Measurements from ENCODE around the gene GFY.
A peak's percentile ranks its signal among the peaks of the same experiment; 100 is the strongest.

GFY gene, protein sequence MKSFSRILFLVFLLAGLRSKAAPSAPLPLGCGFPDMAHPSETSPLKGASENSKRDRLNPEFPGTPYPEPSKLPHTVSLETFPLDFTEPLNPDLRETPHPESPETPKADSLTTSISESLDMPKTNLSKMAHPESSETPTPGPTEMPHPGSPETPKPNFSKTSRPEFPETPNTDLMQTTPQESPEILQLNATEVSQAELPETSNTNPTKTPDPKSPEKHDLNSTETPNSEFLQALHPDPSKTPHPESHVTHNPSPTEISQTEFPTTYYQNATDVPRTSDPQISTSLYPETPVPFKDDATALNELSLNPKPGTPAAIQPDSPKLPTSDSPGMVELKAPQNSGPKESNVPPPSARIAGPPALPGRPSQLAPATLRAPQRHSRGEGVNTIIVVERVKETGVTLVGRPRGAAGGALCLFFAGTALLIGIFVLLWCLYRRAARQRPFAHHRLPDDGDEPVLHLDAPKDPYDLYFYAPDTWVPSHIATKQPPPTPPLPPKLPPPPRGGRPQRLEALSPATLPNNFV

GRCh38 chr19:49425178-49425577 is at the start of gene GFY:
TSS of gene GFY (plus strand) at chr19:49425388. CDS start at chr19:49426431, 1,043 bp downstream.
- no peak for DNase-seq

GRCh38 chr19:49378512-49378911 is 46.7 kb upstream of the GFY start:
- DNase-seq = no peak

DNA sequence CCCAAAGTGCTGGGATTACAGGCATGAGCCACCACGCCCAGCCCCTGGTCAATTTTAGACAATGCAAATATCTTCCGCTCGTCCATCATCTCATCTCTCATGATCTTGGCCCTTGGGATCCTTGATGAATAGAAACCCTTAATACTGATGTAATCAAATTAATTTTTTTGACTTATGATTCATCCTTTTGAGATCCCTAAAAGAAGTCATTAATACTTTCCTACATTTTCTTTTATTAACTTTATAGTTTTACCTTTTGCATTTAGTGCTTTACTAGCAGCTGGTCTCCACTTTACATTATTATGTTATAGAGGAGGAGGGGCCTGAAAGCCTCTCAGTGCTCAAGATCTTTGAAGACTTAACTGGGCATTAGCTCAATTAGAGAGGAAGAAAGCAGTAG is 44.8 kb upstream of the GFY start:
- DNase-seq = no peak

DNA sequence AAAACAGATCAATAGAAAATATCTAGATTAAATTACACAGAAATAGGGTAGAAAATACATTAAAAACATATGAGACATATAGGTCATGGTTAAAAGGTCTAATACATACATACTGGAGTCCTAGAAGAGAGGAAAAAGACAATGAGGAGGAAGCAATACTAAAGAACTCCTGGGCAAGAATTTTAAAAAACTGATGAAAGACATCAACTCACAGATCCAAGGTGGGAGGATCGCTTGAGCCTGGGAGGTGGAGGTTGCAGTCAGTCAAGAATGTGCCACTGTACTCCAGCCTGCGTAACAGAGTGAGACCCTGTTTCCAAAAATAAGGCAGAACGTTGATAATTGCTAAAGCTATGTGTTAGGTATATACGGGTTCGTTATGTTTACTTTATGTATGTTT is 42.5 kb upstream of the GFY start:
- no peak for DNase-seq

GRCh38 chr19:49383599-49383998 is 41.6 kb upstream of the GFY start:
- DNase-seq = no peak

DNA sequence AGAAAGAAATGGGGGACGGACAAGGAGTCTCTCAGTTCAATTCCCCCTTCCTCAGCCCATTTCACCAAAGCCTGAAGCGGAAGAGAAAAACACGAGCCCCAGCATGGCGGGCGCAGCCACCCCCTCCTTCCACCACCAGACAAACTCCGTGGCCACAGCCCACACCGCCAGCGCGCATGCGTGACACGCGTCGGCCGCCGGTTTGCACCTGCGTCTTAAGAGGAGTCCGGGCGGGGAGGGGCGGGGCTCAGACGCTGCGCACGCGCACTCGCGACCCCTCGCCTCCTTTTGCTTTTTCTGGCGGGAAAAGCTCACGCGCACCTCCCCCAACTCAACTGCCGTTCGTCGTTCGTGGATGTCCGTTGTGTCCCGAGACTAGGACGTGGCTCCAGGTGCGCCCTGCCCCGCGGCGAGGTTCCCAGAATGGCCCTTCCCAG is 37.2 kb upstream of the GFY start, which contains the start of gene KASH5:
TSS of gene KASH5 (plus strand) at position 314 of the 437 bp plus-strand sequence. CDS start 2,635 bp downstream, outside the sequence.
- DNase-seq = peak; percentile 73

- no peak for DNase-seq
Measured at GRCh38 chr19:49389406-49389805, 35.8 kb upstream of the GFY start.

DNA sequence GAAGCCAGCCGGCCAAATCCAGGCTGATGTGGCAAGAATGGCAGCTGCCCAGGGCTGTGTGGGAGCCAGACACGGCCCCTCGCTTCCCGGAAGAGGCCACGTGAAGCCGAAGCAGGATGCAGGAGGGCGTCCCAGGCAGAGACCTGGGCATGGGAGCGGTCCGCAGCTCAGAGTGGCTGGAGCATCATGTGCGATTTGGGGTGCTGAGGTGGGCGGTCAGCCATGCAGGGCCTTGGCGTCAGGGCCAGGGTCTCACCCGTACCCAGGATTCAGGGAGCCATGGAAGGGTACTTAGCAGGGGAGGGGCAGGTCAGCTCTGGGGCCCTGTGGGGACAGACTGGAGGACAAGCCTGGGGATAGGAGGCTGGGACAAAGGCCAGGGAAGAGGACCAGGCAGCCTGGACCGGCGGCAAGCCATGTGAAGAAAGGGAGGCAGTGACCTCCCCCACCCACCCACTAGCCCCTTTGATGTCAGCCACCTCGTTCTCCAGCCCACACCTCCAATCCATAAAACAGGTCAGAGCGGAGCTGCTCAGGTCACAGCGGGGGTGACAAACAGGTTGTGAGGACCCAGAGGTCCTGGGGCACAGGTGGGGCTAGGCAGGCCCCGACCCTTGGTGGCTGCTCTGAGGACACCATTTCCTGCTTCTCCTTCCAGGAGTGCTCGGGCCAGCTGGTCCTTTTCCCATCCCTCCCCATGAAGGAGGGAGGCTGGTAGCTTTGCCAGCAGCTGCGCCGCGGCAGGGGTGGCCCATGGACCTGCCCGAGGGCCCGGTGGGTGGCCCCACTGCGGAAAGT is 34.9 kb upstream of the GFY start:
- no peak for DNase-seq

DNA sequence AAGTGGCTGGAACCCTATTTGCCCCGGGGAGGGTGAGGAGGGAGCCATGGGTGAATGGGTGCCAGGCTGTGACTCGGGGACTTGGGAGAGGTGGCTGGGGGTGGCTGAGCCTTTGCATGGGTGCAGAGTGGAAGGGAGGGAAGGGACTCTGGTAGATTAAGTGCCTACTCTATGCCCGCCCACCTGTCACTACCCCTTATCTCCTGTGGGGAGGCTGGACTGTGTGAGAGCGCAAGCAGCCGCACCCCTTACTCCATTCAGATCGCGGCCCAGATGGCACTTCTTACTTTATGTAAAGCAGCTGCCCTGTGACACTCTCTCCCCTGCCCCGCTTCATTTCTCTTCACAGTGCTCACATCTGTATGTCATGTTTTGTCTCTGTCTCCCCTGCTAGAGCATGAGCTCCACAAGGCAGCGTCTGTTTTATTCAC is 34.2 kb upstream of the GFY start:
- DNase-seq = no peak

DNA sequence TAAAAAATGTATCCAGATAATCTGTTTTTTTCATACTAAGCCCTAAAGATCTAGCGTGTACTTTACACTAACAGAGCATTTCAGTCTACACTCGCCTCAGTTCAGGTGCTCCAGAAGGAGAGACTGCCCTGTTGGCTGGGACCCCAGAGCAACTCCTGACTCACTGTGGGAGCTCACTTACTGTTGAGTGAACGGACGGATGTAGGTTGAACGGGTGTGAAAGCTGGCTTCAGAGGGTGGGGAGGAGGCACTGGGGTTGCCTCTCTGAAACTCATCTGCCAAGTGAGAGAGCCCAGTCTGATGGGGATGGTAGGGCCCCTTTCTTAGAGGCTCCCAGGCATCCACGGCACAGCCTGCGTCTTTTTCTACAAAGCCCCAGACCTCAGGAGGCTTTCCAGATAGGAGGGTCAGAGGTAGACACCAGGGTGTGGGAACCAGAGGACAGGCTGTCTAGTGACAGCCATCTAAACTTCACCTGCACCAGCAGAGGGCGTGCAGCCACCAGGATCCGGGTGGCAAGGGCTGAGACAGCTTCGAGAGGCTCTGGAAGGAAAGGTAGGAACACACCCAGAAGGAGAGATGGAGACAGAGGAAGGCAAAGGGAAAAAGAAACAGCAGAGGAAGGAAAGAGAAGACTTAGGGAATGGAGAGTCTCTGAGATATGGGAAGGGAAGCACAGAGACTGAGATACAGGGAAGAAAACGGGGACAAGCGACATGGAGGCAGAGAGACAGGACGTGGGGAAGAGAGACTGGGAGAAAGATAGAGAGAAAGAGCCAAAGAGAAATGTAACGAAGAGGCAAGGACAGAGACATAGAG is 33.4 kb upstream of the GFY start:
- peak; percentile 68 for DNase-seq

DNA sequence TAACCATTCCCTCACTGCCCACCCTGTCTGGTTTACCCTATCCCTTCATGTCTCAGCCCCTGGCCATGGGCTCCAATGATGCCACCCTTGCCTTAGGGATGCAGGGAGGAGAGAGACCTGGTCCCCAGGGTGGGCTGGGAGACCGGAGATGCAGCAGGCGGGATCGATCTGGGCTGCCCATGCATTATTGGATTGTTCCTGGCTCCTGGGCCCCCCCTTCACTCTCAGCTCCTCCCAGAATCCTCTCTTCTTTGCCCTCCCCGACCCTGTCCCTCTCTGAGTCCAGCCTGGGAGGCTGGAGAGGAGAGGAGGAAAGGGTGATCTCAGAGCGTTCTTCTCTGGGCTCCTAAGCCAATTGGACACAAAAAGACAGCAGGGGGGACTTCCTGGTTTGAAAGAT is 31.3 kb upstream of the GFY start:
- DNase-seq = no peak

- DNase-seq = no peak
Measured at GRCh38 chr19:49395581-49396407, 29.4 kb upstream of the GFY start.

DNA sequence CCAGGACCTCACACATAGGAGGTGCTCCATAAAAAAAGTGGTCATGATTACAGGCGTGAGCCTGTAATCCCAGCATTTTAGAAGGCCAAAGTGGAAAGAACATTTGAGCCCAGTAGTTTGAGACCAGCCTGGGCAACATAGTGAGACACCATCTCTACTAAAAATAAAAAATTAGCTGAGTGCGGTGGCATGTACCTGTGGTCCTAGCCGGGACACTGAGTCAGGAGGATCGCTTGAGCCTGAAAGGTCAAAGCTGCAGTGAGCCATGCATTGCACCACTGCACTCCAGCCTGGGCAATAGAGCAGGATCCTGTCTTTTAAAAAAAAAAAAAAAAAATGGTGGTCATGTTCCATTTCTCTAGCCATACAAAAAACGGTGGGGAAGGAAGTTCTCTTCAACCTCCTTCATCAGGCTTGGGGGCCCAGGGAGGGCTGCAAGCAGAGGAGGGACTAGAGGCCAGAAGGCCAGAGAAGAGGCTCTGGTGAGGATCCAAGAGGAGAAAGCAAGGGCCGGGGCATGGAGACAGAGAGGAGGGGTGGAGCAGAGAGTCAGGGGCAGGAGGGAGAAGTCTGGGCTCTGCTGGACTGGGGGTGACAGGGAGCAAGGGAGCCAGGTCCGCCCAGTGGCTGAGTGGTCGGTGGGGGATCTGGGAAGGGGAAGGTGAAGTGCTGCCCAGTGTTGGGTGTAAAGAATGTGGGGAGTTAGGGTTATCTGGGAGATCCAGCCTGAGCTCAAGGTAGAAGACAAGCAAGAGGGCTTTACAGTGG is 28.3 kb upstream of the GFY start:
- DNase-seq = no peak

DNA sequence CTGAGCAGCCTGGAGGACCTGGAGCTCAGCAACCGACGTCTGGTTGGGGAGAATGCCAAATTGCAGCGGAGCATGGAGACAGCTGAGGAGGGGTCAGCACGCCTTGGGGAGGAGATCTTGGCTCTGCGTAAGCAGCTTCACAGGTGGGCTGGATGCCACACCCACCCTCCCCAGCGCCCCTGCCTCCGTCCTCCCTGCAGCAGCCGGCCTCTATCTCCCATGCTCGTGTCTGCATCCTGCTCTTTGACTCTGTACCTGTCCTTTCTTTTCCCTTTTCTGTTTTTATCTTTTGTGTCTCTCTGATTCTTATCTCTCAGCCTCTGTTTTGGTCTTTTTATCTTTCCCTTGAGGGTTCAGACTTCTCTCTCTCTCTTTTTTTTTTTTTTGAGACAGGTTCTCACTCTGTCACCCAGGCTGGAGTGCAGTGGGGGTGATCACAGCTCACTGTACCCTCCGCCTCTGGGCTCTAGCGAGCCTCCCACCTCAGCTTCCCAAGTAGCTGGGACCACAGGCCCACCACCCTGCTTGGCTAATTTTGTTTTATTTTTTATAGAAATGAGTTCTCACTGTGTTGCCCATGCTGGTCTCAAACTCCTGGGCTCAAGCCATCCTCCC is 27.1 kb upstream of the GFY start:
- DNase-seq = no peak

DNA sequence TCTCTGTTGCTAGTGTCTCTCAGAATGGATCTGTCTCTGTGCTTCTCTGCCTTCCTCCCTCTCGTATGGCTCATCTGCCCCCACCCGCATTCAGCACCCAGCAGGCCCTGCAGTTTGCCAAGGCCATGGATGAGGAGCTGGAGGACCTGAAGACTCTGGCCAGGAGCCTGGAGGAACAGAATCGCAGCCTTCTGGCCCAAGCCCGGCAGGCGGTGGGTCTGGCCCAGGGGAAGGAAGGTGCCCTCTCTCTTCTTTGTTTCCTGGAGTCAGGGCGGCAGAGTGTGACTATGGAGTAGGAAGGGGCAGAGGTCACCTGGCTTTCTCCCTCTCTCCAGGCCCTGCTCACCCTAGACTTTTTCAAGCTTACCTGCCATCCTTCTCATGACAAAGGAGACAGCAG is 26.3 kb upstream of the GFY start:
- DNase-seq = no peak

GRCh38 chr19:49400029-49400428 is 25.2 kb upstream of the GFY start:
- no peak for DNase-seq

- DNase-seq = no peak
Measured at GRCh38 chr19:49403404-49404187, 21.6 kb upstream of the GFY start.

DNA sequence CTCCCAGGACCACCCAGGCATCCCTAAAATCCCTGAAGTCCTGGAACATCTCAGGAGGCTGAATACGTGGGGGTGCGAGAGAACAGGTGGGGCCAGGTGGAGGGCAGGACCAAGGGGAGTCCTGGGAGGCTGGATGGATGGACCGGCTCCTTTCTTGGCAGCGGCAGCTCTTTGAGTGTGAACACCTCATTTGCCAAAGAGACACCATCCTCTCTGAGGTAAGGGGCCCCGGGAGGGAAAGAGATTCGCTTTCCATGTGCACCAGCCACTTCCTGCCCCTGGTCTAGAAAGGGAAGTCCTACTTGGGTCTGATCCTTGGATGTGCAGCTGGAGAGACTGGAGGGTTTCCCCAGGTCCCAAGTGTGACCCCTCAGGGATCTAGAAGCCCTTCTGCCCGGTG is 18.1 kb upstream of the GFY start:
- no peak for DNase-seq

- DNase-seq = no peak
Measured at GRCh38 chr19:49407482-49408015, 17.6 kb upstream of the GFY start.
